ENCODE data around the gene BMP5.

BMP5 gene

DNA sequence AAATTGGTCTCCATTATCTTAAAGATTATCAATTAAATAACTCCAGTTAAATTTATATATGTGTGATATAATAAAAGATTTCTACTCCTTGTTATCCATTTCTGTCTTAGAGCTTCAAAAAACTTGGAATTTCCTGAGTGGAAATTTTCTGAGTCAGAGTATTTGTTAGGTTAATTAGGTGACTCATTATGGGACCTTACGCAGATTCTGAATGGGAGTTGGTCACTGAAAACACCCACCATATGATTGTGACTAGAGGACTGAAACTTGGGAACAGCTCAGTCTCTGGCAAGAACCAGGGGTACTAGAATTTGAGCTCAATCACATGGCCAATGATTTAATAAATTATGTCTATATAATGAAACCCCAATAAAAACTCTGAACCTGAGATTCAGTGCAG is 171.0 kb downstream of the BMP5 start:
- no peaks in the 10 kb centered on the region for H3K9me3 ChIP-seq (replicated peaks; ENCODE audit: low read length)
- H3K36me3 ChIP-seq (ENCODE audit: insufficient read depth, low read length): no peaks in the 10 kb centered on the region
- no peak overlapping the region for H3K4me2 ChIP-seq (ENCODE audit: low read length)
- H3K9ac ChIP-seq (ENCODE audit: low read depth, low read length): no peak overlapping the region
- no peak overlapping the region for H3K4me3 ChIP-seq (ENCODE audit: low read length)
- H3K27me3 ChIP-seq (ENCODE audit: control insufficient read depth, insufficient read depth, low read length): no peaks in the 10 kb centered on the region
- H3K4me1 ChIP-seq (ENCODE audit: control insufficient read depth, insufficient read depth, low read length): no peaks in the 10 kb centered on the region

Data from skeletal muscle satellite cell (primary cell).